A549 (cell line): Measurements from ENCODE around the gene ELMO3.

Experiments used
- BCL3 ChIP-seq: fragments of >200 bp; sonication (Bioruptor Twin); formaldehyde crosslinking; IDR thresholded peaks from 3 replicates; pipeline ENCODE4 v1.6.1; 2016
- CBX8 ChIP-seq: fragments of 200-600 bp; sonication (generic); IDR thresholded peaks from 2 replicates; pipeline ENCODE4 v1.6.1; 2016
- CTCF ChIP-seq: fragments of >200 bp; sonication (Bioruptor Twin); formaldehyde crosslinking; IDR thresholded peaks from 3 replicates; pipeline ENCODE4 v1.5.1; 2016
- ELK1 ChIP-seq: fragments of 150-350 bp; IDR thresholded peaks from 2 replicates; pipeline ENCODE4 v1.6.1; 2014; ENCODE audit warnings: low read depth, mild to moderate bottlenecking, low read length

GRCh38 chr16:67155295-67156142, 43.4 kb upstream of the ELMO3 start:
- TF ChIP-seq CTCF (peak; percentile 94), ELK1 (no peak), CBX8 (no peak), BCL3 (no peak)
